ENCODE results near the gene MRPS15.

The MRPS15 gene

DNA sequence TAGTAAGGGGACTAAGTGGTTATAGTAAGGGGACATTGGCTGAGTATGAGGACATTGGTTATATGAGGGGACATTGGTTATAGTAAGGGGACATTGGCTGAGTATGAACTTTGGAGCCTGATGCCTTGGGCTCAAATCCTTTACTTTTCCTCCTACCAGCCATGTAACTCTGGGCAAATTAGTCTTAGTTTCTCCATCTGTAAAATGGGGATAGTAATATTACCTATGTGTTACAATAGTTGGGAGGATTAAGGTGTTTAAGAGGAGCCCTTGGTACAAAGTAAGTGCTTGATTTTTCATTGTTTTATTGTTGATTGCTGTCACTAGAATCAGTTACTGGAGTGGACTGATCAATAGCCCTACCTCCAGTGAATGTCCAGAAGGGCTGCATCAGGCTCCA lies 16.7 kb downstream of the MRPS15 start:
- Histone ChIP-seq H4K20me1 (ENCODE audit: insufficient read depth, low read length) (no peaks in the 10 kb centered on the region), H3K27me3 (ENCODE audit: insufficient read depth, low read length) (peaks cover 3% of the 10 kb centered on the region; the same call in 1 of the 2 replicates), H3K9me3 (ENCODE audit: low read length) (no peaks in the 10 kb centered on the region)

DNA sequence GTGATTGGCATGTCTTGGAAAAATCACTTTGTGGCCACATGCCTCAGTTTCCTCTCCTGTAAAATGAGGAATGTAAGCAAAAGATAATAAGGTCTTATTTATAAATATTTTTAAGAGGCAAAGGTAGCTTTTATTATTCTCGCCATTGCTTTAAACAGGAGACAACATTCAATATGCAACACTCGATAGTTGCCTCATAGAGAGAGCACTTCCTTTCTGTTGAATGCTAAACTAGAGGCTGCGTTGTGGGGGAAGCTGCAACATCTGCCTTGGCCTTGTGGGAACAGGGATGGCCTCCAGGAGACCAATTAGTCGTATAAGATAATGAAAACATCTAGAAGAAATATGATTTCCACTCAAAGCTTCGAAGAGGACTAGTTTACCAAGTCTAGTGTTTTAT lies 17.4 kb downstream of the MRPS15 start:
- Histone ChIP-seq H2AFZ (ENCODE audit: low read length) (no peak overlapping the region), H3K9me2 (ENCODE audit: low read depth, low read length) (no peaks in the 10 kb centered on the region), H3F3A (ENCODE audit: insufficient read depth, low read length) (no peaks in the 10 kb centered on the region), H3K4me3 (ENCODE audit: low read depth, low read length, poor library complexity, severe bottlenecking) (no peak overlapping the region), H4K20me1 (ENCODE audit: insufficient read depth, low read length) (no peaks in the 10 kb centered on the region), H3K4me1 (ENCODE audit: insufficient read depth, low read length, severe bottlenecking) (peaks cover 13% of the 10 kb centered on the region), H3K9ac (ENCODE audit: low read length) (no peak overlapping the region), H3K79me2 (ENCODE audit: insufficient read depth, low read length) (no peaks in the 10 kb centered on the region), H3K36me3 (ENCODE audit: insufficient read depth, low read length) (no peaks in the 10 kb centered on the region), H3K4me2 (ENCODE audit: low read length) (no peak overlapping the region), H3K9me3 (ENCODE audit: low read length) (no peaks in the 10 kb centered on the region), H3K27ac (ENCODE audit: low read depth, low read length, poor library complexity, severe bottlenecking) (no peak overlapping the region), H3K27me3 (ENCODE audit: insufficient read depth, low read length) (peaks cover 3% of the 10 kb centered on the region; the same call in 1 of the 2 replicates)
- no peak; the same call in 1 of the 2 replicates for TF ChIP-seq CTCF (IDR thresholded peaks at IDR 0.05; ENCODE audit: low read length)
- TF ChIP-seq EZH2 (IDR thresholded peaks at IDR 0.05; ENCODE audit: borderline replicate concordance, low read length), result no peak

More for the DNA sequence above, 16.7 kb downstream of the MRPS15 start:
- H3K4me2 ChIP-seq (ENCODE audit: low read length), result no peak overlapping the region
- H3F3A ChIP-seq (ENCODE audit: insufficient read depth, low read length), result no peaks in the 10 kb centered on the region
- no peak overlapping the region for H2AFZ ChIP-seq (ENCODE audit: low read length)
- no peaks in the 10 kb centered on the region for H3K9me2 ChIP-seq (ENCODE audit: low read depth, low read length)
- TF ChIP-seq EZH2 (IDR thresholded peaks at IDR 0.05; ENCODE audit: borderline replicate concordance, low read length), result no peak
- TF ChIP-seq CTCF (IDR thresholded peaks at IDR 0.05; ENCODE audit: low read length), result no peak
- no peak overlapping the region for H3K27ac ChIP-seq (ENCODE audit: low read depth, low read length, poor library complexity, severe bottlenecking)
- H3K36me3 ChIP-seq (ENCODE audit: insufficient read depth, low read length), result no peaks in the 10 kb centered on the region
- no peak overlapping the region for H3K9ac ChIP-seq (ENCODE audit: low read length)
- no peaks in the 10 kb centered on the region for H3K79me2 ChIP-seq (ENCODE audit: insufficient read depth, low read length)
- H3K4me1 ChIP-seq (ENCODE audit: insufficient read depth, low read length, severe bottlenecking), result peaks cover 13% of the 10 kb centered on the region
- no peak overlapping the region for H3K4me3 ChIP-seq (ENCODE audit: low read depth, low read length, poor library complexity, severe bottlenecking)

GRCh38 chr1:36446271-36446670 lies 17.9 kb downstream of the MRPS15 start:
- no peaks in the 10 kb centered on the region for H3K79me2 ChIP-seq (ENCODE audit: insufficient read depth, low read length)
- H3K4me1 ChIP-seq (ENCODE audit: insufficient read depth, low read length, severe bottlenecking), result peaks cover 13% of the 10 kb centered on the region
- TF ChIP-seq CTCF (IDR thresholded peaks at IDR 0.05; ENCODE audit: low read length), result peak; percentile 56
- TF ChIP-seq EZH2 (IDR thresholded peaks at IDR 0.05; ENCODE audit: borderline replicate concordance, low read length), result no peak

More at GRCh38 chr1:36446271-36446670, 17.9 kb downstream of the MRPS15 start:
- Histone ChIP-seq H3F3A (ENCODE audit: insufficient read depth, low read length) (no peaks in the 10 kb centered on the region), H3K4me3 (ENCODE audit: low read depth, low read length, poor library complexity, severe bottlenecking) (no peak overlapping the region), H3K4me2 (ENCODE audit: low read length) (no peak overlapping the region), H3K27ac (ENCODE audit: low read depth, low read length, poor library complexity, severe bottlenecking) (no peak overlapping the region), H3K27me3 (ENCODE audit: insufficient read depth, low read length) (peaks cover 3% of the 10 kb centered on the region; the same call in 1 of the 2 replicates), H3K9me2 (ENCODE audit: low read depth, low read length) (no peaks in the 10 kb centered on the region), H3K9me3 (ENCODE audit: low read length) (no peaks in the 10 kb centered on the region), H4K20me1 (ENCODE audit: insufficient read depth, low read length) (no peaks in the 10 kb centered on the region), H3K36me3 (ENCODE audit: insufficient read depth, low read length) (no peaks in the 10 kb centered on the region), H2AFZ (ENCODE audit: low read length) (no peak overlapping the region), H3K9ac (ENCODE audit: low read length) (no peak overlapping the region)
